ENCODE results near the gene CSRP1.

GRCh38 chr1:201535919-201536245 is 29.0 kb upstream of the CSRP1 start:
- no peak for TF ChIP-seq CTCF (IDR thresholded peaks at IDR 0.05; ENCODE audit: insufficient read depth, low read depth, low read length)
- TF ChIP-seq EZH2 (IDR thresholded peaks at IDR 0.05; ENCODE audit: insufficient read depth, low read length), result no peak

Data from astrocyte (in vitro differentiated cells and primary cell).